NCI-H526 (cell line): ENCODE data around the gene ASPDH.
"Not testable (repeated sequence)": the region's sequence is repeated elsewhere in the genome, so short reads cannot be mapped to it uniquely, and the experiment has no call there.

Experiments
- DNase-seq, 2 experiments: peaks; one replicate each; lab custom pipeline; 2025; lab: John Stamatoyannopoulos, UW

The ASPDH gene

DNA sequence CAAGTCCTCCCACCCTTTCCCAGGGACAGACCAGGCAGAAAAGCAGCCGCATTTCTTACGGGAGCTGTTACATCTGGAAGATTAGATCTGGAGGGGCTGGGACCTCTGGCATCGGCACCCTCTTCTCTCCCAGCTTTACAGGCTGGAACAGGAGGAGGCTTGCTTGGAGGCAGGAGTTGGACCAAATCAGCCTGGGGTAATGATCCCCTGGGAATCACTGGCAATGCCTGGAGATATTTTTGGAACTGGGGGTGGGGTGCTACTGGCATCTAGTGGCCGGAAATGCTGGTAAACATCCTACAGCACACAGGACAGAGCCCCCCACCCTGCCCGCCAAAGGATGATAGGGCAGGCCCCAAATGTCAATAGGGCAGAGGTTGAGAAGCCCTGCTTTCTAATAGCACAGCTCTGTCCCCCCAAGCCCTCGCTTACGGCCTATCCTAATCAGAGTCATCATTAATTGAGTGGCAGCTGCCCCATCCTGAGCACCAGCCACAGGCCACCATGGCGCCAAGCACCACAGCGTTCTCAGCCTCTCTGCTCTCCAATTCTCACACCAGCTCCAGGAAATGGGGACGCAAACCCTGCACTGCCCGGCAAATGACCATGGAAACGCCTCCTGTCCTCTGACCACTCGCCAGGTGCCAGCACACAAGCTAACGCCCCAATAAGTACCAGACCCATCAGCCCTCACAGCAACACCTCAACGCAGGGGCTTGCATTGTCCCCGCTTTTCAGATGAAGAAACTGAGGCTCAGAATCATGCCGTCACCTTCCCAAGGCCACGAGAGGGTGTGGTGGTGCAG is 33.9 kb upstream of the ASPDH start:
- no peak for DNase-seq

DNA sequence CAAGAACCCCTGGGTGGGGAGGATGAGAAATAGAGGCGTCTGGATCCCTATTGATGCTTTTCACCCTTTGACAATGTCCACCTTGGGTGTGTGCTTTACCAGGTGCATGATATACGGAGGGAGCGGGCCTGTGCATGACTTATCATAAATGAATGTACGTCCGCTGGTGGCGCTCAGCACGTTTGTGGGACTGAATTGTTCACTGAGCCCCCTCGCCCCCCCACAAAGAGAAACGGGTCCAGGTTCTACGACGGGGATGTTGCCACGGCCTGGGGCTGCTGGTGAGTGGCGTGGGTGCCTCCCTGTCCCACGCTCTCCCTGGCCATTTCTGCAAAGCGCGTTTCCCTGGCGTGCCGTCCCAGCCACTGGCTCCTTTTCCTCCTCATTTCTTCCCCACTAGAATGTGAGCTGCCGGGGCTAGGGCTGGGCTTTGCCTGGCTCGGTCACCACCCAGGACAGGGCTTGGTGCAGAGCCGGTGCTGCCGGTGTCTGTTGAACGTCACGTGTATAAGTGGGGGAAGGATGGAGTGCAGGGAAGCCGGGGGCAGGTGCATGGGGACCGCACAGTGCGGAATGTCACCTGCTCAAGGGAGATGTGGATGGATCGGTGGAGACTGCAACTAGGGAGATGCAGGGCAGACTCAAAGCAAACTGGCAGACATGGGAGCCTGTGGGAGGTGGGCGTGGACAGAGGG is 33.0 kb upstream of the ASPDH start:
- DNase-seq: no peak

GRCh38 chr19:50542943-50543342 is 29.2 kb upstream of the ASPDH start:
- DNase-seq: no peak

GRCh38 chr19:50537769-50538230 is 24.1 kb upstream of the ASPDH start:
- DNase-seq: peak; percentile 51 to 92

DNA sequence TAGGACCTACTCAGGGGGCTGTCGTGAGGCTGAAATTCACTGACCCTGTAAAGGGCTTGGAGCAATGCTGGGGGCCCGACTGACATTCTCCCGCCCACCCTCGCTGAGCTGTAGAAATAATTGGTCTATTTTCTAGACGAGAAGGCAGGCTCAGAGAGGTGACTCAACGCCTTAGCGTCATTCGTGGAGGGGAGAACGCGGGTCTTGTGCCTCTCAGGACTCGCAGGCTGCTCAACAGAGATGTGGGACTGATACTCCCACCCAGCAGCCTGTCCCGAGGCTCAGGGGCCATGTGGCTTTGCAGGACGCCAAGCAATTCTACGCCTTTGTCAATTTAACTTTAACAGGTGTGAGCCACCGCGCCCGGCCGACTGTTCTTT is 23.6 kb upstream of the ASPDH start:
- DNase-seq: no peak

GRCh38 chr19:50536662-50537305 is 23.1 kb upstream of the ASPDH start:
- no peak for DNase-seq

DNA sequence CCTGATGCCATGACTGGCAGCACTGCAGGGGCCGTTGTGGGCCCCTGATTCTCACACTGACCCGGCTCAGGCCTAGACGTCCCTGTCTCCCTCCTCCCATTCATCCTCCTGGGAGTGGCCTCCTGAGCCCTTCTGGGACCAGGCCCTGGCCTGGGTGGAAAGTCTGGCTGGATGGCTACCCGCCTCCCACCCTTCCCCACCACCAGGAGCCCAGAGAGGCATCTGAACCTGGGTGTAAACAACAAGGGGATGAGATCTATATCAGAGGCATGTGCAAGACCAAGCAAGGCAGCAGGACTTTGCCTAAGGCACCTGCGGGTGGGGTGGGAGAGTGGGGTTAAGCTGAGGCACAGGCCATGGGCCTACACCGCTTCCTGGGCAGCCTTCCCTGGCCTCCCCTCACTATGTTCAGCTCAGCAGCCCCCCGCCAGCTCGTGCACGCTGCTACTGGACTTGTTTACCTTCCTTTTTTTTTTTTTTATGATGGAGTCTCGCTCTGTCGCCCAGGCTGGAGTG is 22.0 kb upstream of the ASPDH start:
- no peak for DNase-seq

DNA sequence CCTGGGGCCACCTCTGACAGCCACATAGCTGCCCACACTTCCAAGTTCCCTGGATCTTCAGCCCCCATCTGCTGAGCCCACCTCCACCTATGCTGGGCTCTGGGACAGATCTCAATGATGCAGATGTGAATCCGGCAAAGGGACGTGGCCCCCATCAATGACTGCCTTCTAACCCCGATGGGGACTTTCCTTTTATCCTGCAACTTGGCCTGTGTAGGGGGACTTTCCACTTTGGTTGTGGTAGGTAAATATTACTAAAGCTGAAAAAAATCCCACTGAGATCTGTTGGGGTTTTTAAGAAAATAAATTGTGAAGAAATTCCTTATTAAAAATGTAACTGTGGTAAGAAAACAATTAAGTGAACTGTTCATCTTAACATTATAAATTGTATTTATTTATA is 20.8 kb upstream of the ASPDH start:
- DNase-seq: no peak

GRCh38 chr19:50532952-50533351 is 19.2 kb upstream of the ASPDH start:
- DNase-seq: no peak

- no peak for DNase-seq
Observed at GRCh38 chr19:50531171-50531612, 17.5 kb upstream of the ASPDH start.

DNA sequence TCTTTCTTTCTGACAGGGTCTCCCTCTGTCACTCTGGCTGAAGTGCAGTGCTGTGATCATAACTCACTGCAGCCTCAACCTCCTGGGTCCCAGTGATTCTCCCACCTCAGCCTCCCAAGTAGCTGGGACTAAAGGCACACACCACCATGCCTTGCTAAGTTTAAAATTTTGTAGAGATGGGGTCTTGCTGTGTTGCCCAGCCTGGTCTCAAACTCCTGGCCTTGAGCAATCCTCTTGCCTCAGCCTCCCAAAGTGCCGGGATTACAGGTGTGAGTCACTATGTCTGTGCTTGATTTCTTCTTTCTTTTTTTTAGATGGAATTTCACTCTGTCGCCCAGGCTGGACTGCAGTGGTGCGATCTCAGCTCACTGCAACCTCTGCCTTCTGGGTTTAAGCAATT is 14.3 kb upstream of the ASPDH start:
- not testable (repeated sequence) for DNase-seq

GRCh38 chr19:50522881-50523280 is 9.2 kb upstream of the ASPDH start:
- DNase-seq: no peak

DNA sequence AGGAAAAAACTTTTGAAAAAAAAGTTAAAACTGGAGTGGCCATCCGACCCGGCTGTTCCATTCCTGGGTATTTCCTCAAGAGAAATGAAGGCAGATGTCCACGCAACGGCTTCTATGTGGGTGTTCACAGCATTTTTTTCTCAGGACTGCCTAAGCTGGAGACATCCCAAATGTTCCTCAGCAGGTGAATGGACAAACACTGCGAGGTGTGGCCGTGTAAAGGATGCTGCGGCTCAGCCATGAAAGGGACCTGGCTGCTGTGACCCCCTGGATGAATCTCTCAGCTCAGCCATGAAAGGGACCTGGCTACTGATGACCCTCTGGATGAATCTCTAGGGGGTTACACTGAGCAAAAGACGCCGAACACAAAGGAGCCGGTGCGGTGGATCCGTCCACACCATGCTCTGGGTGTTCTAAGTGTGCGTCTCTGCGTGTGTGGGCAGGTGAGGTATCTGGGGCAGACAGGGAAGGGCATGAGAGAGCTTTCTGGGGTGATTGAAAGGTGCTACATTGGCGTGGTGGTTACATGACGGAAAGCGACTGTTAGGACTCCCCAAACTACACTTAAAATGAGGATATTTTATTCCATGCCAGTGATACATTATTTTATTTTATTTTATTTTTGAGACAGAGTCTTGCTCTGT is 7.2 kb upstream of the ASPDH start:
- DNase-seq: no peak

GRCh38 chr19:50519006-50519575 is 5.4 kb upstream of the ASPDH start:
- DNase-seq: no peak

DNA sequence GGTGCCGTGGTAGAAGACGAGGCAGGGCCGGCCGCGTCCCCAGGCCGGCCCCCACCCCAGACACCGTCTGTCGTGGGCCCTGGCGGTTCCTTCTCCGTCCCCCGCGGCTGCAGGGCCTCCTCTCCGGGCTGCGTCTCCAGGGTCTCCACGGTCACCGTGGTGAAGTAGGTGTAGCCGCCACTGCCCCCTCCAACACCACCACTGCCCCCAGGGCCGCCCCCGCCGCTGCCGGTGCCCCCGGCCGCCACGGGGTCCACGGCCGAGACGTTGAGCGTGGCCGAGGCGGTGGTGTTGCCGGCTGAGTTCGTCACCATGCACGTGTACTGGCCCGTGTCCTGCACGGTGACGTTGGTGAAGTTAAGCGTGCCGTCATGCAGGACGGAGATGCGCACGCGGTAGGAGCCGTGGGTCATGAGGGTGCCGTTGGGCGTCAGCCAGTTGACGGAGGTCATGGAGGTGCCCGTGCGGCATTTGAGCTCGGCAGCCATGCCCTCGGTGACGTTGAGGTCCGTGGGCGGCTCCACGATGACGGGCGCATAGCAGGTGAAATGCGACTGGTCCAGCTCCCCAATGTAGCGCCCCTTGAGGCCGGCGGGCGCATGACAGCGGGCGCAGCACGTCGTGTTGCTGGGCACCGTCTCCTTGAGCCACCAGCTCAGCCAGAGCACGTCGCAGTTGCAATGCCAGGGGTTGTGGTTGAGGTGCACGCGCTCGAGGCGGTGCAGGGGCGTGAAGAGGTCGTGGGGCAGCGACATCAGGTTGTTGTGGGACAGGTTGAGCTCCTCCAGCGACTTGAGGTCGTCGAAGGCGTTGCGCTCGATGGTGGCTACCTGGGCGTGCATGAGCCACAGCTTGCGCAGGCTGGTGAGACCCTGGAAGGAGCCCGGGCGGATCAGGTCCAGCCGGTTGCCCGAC is 4.6 kb upstream of the ASPDH start:
- no peak for DNase-seq

DNA sequence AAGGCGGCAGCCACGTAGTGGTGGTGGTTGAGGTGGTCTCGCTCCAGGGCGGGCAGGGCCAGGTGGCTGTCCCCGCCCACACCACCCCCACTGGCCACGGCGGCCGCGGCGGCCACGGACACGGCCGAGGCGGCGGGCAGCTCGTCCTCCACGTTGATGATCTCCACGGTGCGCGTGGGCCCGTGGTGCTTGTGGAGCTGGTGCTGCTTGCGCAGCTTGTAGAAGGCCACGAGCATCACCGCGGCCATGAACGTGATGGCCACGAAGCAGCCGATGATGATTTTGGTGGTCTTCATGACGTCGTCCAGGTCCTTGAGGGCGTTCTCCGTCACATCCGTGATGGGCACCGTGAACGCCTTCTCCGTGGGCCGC is 4.0 kb upstream of the ASPDH start:
- no peak for DNase-seq

GRCh38 chr19:50516964-50517703 is 3.4 kb upstream of the ASPDH start:
- DNase-seq: no peak

- DNase-seq: no peak
Observed at GRCh38 chr19:50516456-50516855, 2.7 kb upstream of the ASPDH start.

DNA sequence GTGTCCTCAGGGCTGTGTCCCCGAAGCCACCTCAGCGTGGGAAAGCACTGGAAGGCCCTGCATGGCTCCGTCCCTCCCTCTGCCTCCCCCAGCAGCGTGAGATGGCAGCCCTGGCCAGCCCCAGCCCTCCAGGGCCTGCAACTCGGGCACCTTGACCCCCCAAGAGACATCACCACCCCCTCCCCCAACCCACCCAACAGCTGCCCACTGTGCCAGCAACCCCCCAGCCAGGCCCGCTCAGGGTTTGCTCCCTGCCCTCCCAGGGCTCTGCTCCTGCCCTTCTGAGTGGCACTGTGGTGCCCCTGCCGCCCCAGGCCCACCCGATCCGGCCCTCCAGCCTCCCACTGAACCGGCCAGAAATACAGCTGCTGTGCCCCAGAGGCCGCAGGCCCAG is 1.5 kb upstream of the ASPDH start:
- DNase-seq: no peak
